Neural progenitor cell (in vitro differentiated cells): ENCODE measurements around the gene THRA.

Experiments
- EZH2 ChIP-seq: fragments of 200-600 bp; sonication (generic); IDR thresholded peaks from 2 replicates; pipeline ENCODE4 v1.6.1; 2017; ENCODE audit warnings: antibody characterized with exemption, mild to moderate bottlenecking, moderate library complexity
- EZH2phosphoT487 ChIP-seq: fragments of 200-600 bp; sonication (generic); IDR thresholded peaks from 2 replicates; pipeline ENCODE4 v1.6.1; 2017; ENCODE audit warnings: antibody characterized with exemption
- TF ChIP-seq, protein P1 (sequence below): fragments of 200-600 bp; sonication (generic); IDR thresholded peaks from 2 replicates; pipeline ENCODE4 v1.5.1; 2017; ENCODE audit warnings: antibody characterized with exemption, mild to moderate bottlenecking

- TF ChIP-seq, protein P1, sequence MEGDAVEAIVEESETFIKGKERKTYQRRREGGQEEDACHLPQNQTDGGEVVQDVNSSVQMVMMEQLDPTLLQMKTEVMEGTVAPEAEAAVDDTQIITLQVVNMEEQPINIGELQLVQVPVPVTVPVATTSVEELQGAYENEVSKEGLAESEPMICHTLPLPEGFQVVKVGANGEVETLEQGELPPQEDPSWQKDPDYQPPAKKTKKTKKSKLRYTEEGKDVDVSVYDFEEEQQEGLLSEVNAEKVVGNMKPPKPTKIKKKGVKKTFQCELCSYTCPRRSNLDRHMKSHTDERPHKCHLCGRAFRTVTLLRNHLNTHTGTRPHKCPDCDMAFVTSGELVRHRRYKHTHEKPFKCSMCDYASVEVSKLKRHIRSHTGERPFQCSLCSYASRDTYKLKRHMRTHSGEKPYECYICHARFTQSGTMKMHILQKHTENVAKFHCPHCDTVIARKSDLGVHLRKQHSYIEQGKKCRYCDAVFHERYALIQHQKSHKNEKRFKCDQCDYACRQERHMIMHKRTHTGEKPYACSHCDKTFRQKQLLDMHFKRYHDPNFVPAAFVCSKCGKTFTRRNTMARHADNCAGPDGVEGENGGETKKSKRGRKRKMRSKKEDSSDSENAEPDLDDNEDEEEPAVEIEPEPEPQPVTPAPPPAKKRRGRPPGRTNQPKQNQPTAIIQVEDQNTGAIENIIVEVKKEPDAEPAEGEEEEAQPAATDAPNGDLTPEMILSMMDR, result no peak
- TF ChIP-seq EZH2 (peak; percentile 6), EZH2phosphoT487 (no peak)
Measured at GRCh38 chr17:40123811-40124114, 61.0 kb downstream of the THRA start.
